HL-60 (cell line): ENCODE data around the gene ASB13.

Experiments used
- GABPA ChIP-seq: IDR thresholded peaks from 2 replicates; pipeline ENCODE4 v1.6.1; 2012; ENCODE audit warnings: low read depth
- POLR2AphosphoS5 ChIP-seq: IDR thresholded peaks from 2 replicates; pipeline ENCODE4 v1.6.1; 2012; ENCODE audit warnings: low read depth
- SPI1 ChIP-seq: IDR thresholded peaks from 2 replicates; pipeline ENCODE4 v1.6.1; 2012; ENCODE audit warnings: low read depth, mild to moderate bottlenecking, borderline replicate concordance
- TF ChIP-seq, protein P1 (sequence below): IDR thresholded peaks from one replicate; pipeline ENCODE4 v1.5.1; 2011; ENCODE audit warnings: low read length, control low read depth, inconsistent platforms; ENCODE audit not compliant: insufficient read depth
- TF ChIP-seq, protein P2 (sequence below): IDR thresholded peaks from 2 replicates; pipeline ENCODE4 v1.6.1; 2012; ENCODE audit warnings: low read depth; ENCODE audit not compliant: insufficient replicate concordance

DNA sequence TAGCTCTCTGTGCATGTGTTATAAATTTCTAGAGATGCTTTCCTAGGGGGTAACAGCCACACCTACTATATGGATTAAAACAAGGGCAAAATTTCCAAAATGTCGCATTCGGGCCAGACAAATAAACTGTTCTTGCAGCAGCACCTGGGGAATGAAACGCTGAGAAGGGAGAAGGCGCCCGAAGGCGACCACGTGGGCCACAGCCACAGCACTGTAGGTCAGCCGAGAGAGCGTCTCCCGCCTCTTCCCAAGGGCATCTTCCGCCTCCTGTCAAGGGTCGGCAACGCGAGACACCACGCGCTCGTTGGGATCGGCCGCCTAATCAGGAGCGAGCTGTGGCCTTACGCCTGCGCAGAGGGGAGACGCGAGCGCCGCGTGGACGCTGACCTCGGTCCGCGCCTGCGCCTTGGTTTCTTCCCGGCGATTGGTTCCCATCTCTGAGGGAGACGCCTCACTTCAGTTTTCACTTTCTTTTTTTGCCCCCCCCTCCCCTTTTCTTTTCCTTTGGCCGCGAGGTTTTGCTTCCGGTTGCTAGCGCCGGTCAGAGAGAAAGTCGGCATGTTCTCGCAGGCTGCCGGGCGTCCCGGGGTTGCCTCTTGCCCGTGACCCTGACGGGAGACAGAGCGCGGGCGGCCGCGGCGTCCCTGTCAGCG is 18.0 kb upstream of the ASB13 start, which contains the start of gene TASOR2:
- peak; percentile 68 for TF ChIP-seq POLR2AphosphoS5
- TF ChIP-seq, protein P1, sequence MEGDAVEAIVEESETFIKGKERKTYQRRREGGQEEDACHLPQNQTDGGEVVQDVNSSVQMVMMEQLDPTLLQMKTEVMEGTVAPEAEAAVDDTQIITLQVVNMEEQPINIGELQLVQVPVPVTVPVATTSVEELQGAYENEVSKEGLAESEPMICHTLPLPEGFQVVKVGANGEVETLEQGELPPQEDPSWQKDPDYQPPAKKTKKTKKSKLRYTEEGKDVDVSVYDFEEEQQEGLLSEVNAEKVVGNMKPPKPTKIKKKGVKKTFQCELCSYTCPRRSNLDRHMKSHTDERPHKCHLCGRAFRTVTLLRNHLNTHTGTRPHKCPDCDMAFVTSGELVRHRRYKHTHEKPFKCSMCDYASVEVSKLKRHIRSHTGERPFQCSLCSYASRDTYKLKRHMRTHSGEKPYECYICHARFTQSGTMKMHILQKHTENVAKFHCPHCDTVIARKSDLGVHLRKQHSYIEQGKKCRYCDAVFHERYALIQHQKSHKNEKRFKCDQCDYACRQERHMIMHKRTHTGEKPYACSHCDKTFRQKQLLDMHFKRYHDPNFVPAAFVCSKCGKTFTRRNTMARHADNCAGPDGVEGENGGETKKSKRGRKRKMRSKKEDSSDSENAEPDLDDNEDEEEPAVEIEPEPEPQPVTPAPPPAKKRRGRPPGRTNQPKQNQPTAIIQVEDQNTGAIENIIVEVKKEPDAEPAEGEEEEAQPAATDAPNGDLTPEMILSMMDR: no peak
- TF ChIP-seq, protein P2, sequence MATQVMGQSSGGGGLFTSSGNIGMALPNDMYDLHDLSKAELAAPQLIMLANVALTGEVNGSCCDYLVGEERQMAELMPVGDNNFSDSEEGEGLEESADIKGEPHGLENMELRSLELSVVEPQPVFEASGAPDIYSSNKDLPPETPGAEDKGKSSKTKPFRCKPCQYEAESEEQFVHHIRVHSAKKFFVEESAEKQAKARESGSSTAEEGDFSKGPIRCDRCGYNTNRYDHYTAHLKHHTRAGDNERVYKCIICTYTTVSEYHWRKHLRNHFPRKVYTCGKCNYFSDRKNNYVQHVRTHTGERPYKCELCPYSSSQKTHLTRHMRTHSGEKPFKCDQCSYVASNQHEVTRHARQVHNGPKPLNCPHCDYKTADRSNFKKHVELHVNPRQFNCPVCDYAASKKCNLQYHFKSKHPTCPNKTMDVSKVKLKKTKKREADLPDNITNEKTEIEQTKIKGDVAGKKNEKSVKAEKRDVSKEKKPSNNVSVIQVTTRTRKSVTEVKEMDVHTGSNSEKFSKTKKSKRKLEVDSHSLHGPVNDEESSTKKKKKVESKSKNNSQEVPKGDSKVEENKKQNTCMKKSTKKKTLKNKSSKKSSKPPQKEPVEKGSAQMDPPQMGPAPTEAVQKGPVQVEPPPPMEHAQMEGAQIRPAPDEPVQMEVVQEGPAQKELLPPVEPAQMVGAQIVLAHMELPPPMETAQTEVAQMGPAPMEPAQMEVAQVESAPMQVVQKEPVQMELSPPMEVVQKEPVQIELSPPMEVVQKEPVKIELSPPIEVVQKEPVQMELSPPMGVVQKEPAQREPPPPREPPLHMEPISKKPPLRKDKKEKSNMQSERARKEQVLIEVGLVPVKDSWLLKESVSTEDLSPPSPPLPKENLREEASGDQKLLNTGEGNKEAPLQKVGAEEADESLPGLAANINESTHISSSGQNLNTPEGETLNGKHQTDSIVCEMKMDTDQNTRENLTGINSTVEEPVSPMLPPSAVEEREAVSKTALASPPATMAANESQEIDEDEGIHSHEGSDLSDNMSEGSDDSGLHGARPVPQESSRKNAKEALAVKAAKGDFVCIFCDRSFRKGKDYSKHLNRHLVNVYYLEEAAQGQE: peak; percentile 13
- no peak for TF ChIP-seq SPI1
- TF ChIP-seq GABPA: peak; percentile 54
